GM19438 (cell line): ENCODE results near the gene OR51I2.
A peak's percentile ranks its signal among the peaks of the same experiment; 100 is the strongest.

Experiments
- ATAC-seq: cut with Tn5 transposase; IDR thresholded peaks from one replicate; pipeline ENCODE4 v1.9.1; 2021; ENCODE audit warnings: low read depth; ENCODE audit not compliant: unreplicated experiment

OR51I2 gene, protein sequence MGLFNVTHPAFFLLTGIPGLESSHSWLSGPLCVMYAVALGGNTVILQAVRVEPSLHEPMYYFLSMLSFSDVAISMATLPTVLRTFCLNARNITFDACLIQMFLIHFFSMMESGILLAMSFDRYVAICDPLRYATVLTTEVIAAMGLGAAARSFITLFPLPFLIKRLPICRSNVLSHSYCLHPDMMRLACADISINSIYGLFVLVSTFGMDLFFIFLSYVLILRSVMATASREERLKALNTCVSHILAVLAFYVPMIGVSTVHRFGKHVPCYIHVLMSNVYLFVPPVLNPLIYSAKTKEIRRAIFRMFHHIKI

DNA sequence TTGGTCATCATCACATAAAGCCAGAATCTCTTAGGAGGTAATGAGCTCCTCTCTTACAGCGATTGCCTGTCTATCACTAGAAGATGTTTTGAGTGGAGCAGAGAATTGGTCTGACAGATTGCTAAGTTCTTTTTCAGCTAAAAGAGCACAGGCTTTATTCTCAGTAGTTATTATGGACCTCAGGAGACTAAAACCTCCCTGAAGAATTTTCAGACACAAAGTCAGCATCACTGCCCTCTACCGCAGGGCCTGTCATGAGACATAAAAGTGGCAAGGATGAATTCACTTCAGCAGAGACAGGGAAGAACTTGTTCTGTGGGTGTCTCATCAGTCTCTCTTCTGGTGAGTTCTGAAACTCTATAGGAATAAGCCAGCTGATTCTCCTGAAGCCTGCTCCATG, at the start of gene OR51I2:
TSS of gene OR51I2 (plus strand) at position 301 of the 400 bp plus-strand sequence. CDS start 4,166 bp downstream, outside the sequence.
- ATAC-seq, result no peak

DNA sequence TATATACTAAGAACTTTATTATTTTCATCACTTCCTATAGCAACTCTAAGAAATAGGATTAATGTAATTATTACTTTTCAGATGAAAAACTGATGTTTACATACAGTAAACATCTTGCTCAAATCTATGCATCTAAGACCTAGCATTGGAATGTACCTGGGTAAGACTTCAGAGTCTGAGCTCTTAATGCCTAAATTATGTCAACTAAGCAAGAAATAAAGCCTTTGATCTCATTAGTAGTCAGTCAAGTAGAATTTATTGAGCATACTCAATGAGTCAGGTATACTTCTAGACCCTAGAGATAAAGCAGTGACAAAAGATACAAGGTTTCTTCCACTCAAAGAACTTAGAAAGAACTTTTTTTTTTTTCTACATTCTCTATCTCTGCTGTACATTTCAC, 44.0 kb upstream of the OR51I2 start:
- ATAC-seq, result no peak

DNA sequence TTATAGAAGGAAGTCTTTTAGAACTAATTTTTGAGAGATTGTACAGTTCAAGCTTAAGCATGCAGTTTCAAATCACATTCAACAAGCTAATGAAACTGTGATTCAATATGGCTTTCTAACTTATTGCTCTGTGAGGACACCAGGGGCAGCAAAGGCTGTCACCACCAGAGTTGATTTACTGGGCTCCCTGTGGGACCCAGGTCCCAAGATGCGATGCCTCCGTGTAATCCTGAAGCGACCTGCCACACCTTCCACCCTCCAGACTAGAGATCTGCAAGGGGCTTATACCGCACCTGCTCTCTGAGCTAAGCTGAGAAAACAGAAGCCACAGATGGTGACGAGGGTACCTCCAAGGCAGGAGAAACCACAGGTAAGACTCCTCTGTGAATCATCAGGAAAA, 28.1 kb upstream of the OR51I2 start:
- no peak for ATAC-seq

DNA sequence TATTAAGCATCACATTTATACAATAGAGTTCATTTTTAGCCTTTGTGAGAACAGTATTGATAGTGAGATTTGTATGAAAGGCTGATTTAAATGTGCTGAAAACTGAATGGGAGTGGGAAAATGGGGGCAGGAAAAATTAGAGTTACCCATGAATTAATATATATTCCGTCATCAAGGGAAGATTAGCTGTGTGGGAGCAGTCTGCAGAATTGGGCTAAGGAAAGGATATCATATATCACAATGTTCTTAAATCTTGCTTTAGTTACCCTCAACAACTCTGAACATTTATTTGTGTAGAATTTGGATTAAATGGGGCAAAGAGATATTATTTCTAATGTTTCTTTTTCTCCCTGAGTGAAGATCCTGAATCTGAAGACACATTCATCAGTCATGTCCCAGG, 27.3 kb upstream of the OR51I2 start, which contains the start of gene OR51Q1:
TSS of gene OR51Q1 (plus strand) at position 301 of the 400 bp plus-strand sequence. CDS start at position 391, 90 bp downstream.
- ATAC-seq, result no peak

DNA sequence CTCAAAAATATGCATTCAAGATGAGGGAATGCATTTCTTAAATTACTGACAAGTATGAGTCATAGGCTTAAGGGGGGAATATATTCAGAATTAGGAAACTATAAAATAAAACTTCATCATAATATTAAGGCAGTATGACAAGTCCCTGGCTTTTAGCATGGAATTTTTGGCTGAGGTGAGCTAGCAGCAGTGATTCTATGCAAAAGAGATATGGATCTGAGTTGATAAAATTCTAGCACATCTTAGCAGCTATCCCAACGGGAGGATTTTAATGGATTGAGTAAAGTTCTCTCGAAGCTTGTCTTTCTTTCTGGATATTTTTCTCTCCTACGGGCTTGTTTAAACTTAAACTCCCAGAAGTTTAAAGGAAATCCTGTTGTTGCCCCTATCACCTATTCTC, 26.0 kb upstream of the OR51I2 start:
- ATAC-seq, result no peak

DNA sequence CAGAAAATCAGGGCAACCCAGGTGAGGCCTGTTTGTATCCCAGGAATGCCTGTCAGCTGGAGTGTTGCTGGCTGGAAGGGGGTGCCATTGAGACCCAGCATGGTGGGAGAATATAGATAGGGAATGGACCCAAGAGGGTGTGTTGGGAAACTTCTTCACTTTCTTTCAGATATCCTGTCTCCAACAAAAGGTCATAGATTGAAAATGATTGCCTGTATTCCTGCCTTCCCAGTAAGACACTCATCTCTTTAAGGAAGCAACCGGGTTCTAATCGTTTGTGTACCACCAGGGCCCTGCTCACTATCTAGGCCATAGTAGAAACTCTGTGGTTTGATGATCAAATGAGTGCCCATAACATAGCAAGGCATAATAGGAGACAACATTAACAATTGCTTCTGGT, 7.7 kb upstream of the OR51I2 start, which contains the start of gene OR51I1:
TSS of gene OR51I1 (minus strand) at position 101 of the 400 bp plus-strand sequence. CDS start at position 101, 0 bp downstream.
- ATAC-seq, result no peak

DNA sequence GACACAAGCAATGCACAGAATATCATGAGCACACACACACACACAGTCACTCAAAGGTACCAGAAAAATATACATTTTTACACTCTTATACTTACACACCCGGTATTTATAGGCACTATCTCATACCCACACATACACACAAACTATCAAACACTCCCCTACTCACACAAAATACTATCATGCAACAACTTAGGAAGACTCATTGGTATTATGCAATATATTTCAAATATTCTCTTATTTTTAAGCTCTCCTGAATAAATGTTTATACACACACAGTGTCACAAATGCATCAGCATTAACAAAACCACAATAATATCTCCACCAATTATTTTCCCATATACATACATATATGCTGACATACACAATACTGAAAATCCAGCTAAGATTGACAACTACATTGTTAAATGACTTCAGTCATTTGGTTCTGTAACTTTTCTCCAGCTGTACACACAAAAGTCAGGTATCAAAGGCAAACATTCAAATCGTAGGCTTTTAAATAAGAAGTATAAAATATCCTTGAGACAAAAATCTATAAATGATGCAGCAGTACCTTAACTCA, 5.2 kb upstream of the OR51I2 start:
- no peak for ATAC-seq

DNA sequence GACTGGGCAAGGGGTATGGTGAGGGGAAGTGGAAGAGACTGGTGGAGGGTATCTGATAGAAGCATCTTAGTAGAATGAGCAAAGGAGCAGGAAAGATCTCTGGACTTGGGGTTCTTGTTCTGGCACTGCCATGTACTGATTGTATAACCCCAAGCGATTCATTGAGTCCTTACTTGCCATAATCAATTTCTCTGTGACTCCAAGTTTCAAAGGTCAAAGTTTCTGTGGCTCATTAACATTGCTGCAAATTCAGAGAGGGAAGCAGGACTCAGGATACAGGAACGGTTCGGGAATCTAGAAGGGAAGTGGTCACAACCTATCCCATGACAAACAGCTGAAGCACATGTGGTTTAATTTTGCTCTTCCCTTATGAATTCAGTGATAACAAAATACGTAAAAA, 309 bp downstream of the OR51I2 start:
- no peak for ATAC-seq

DNA sequence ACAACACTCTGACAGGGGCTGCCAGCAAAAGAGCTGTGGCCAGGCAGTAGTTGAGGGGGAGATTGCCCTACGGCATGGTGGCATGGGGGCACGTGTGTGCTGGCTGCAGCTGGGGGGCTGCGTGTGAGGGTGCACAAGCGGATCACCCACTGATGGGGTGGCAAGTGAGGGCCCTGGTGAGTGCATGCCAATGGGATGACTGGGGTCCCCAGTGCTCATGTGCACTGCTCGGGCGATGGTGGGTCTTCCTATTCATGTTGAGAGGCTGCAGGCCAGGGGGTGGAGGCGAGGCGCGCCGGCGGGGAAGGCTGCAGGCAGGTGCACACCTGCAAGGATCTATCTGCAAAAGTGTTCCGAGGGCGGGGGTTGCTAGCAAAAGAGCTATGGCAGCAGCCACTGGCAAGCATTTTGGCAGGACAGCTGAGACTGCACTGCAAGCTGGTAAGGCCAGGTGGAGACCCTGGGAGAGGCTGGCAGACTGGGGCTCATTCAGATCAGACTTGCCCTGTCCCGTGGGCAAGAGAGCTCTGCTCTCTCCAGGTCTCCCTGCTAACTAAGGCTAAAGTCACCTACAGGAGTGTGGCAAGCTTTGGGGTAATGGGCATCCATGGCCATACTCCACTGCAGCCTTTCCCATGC, 12.0 kb downstream of the OR51I2 start:
- ATAC-seq, result no peak

DNA sequence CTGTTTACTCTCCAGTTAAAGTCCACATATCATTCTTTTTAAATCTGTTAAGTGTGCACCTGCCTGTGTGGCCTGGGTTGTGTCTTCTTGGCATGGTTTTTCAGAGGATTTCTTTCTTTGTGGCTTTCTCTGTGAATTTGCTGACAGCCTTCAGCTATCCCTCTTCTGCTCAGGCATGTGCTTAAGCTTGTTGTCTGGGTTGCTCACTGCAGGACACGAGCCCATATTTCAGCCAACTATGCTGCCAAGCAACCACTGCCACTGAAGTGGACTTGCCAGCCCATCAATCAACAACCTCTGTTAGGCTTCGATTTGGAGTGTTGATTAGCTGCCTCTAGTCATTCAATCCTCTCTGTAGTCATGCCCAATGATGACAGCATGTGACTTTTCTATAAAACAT, 18.4 kb downstream of the OR51I2 start:
- no peak for ATAC-seq

DNA sequence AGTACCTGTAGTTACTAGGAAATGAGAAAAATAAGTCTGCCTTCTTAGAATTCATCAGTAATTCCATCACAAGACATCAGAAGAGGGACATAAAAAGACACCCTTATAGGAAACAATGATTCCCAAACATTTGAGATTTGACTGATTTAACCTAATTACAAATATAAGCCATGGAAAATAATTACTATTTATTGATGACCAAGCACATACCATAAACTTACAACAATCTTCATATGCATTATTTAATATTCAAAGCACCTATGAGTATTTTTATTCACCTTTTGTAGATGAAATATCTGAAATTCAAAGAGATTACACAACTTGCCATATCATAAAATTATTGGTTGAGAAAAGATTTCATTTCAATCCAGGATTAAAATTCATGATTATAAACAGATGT, 24.8 kb downstream of the OR51I2 start:
- ATAC-seq, result no peak

DNA sequence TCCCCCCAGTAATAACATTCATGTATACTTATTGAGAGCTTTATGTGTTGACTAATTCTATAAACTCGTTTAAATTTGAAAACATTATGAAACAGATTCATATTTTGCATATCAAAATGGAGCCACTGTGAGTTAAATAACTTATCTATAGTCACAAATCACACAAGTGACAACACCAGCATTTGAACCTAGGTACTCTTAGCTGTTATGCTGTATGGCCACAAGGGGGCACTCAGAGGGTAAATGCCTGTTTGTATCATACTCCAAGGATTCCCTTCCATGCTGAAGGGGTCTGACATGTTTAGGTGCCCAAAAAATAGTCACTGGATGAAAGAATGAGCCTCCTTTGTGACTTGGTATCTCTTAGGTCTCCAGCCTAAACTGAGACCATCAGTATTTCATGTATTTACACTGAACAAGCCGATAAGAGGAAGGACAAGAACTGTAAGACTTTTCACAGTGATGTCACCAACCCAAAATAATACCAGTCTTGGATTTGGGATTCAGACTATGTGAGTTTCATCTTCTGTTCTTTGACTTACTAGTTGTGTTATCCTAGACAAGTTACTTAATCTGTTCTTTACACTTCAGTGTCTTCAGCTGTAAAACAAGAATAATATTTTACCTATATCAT, 27.2 kb downstream of the OR51I2 start:
- peak; percentile 78 for ATAC-seq

DNA sequence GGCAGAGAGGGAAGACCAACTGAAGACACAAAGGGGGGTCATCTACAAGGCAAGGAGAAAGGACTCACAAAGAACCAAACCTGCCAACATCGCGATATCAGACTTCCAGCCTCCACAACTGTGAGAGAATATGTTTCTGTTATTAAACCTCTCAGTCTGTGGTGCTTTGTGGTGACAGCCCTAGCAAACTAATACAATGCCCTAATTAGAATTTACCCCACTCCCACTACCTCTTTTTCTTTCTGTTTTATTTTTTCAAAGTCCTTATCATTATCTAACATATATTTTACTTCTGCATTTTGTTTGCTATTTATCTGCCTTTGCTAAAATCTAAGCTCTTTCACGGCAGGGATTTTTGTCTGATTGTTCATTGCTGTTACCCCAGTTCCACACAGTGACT, 36.9 kb downstream of the OR51I2 start:
- ATAC-seq, result no peak

DNA sequence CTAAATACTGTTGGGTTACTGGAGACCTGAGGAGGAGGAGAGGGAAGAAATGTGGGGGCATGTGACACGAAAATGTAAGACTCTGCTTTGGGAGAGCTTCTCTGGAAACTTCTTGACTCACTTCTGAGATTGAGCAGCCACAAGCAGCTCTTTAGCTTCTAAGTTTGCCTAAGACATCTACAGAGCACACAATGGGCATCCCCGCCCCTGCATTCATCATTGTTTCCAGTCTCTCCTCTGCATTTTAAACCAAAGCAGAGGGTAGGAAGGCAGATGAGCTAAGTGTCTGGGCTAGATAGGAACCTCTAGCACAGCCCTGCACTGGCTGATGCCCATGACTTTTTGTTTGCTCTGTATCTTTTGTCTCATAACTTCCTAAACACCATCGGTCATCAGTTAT, 37.3 kb downstream of the OR51I2 start:
- ATAC-seq, result no peak

DNA sequence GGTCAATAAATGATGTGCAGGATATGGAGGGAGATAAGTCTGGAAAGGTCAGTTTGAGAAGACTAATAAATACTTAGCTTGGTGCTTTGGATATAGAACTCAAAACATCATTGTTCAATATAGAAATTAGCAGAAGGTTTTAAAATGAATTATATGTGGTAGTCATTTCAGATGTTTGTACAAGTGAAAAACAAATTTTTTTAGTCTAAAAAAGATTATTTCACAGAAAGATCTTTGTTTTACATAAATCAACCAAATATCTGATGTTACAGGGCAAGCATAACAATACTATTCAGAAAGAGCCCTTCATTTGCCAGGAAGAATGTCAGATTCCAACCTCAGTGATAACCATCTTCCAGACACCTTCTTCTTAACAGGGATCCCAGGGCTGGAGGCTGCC, 39.3 kb downstream of the OR51I2 start, which contains the start of gene OR52D1:
TSS of gene OR52D1 (plus strand) at position 301 of the 400 bp plus-strand sequence. CDS start at position 323, 22 bp downstream.
- ATAC-seq, result no peak

DNA sequence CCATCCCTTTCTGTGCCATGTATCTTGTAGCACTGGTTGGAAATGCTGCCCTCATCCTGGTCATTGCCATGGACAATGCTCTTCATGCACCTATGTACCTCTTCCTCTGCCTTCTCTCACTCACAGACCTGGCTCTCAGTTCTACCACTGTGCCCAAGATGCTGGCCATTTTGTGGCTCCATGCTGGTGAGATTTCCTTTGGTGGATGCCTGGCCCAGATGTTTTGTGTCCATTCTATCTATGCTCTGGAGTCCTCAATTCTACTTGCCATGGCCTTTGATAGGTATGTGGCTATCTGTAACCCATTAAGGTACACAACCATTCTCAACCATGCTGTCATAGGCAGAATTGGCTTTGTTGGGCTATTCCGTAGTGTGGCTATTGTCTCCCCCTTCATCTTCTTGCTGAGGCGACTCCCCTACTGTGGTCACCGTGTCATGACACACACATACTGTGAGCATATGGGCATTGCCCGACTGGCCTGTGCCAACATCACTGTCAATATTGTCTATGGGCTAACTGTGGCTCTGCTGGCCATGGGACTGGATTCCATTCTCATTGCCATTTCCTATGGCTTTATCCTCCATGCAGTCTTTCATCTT, 39.8 kb downstream of the OR51I2 start:
- no peak for ATAC-seq

DNA sequence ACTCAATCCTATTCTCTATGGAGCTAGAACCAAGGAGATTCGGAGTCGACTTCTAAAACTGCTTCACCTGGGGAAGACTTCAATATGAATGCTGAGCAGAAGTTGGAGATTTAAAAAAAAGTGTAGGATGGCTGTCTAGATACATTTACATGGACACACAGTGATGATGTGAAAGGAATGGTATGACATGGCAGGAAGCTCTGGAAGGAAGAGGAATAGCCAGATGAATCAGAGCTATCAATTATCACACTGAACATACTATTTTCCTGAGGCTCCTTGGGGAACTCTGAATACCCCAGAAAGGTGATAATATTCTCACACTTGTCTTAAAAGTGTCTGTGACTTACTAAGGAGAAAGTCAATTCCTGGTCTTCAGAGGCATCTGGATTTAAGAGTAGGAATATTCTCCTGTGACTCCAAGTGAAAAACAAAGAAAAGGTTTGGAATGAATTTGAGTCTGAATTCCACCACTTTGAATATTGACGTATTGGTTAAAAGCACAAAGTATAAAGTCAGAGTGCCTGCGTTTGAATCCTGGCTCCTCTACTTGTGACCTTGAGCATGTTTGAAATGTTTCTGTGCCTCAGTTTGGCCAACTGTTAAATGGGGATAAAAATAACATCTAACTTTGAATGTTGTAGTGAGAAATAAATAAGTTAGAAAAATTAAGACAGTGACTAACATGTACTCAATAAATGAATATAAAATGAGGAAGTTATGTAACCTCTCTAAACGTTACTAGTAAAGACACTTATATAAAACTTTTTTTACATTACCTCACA, 40.6 kb downstream of the OR51I2 start:
- ATAC-seq, result no peak

DNA sequence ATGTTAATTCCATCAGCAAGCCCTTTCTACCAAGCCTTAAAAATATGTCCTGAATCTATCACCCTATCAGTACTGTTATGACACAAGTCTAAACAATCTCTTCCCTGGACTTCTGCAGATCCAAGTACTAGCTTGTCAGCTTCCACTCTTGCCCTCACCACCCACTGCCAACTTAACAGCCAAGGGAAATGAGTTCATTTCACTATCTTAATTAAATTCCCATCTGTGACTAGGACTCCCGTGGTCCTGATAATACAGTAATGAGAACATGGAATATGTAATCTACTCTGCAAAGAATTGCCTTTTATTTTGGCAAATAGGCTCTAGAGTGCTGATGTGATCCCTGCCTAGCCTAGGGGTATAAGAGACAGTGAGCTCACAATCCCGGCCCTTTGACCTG, 50.5 kb downstream of the OR51I2 start:
- ATAC-seq, result no peak

DNA sequence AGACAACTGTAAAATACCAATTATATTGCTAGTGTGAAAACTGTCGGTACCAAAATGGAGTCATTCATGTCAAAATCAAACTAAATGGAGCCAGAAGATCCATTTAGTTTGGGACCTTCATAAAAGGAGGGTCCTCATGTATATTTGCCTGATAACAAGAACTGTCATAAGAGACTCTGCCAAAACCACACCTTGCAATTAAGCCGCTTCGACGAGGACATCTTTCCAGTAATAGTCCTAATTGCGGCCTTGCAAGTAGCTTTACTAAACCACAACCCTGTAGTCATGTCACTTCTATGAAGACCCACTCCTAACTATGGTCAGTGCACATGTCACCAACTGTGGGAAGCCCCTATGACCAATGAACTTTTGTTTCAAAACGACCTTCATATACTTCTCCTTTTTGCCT, 51.3 kb downstream of the OR51I2 start:
- ATAC-seq, result no peak

DNA sequence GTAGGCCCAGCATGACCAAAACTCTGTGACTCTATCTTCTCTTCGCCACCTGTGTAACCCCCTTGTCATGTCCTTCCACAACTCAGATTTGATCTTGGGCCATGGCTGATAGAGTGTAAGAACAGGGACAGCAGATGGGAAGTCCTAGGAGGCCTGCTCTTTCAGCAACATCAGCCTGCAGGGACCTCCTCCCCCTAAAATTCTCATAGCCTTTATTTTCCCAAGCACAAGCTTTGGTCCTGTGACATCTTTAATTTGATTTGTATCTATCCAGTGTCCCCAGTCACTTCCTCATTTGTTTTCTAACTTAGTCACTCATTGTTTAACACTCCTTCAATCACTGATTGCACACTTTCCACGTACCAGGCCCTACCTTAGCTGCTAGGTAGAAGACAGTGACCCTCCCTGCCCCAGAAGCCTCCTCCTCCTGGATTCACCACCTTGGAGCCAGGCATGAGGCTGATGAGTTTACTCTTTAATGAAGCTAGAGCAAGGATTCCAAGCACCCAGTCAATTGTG, 55.3 kb downstream of the OR51I2 start:
- no peak for ATAC-seq
